Esophagus squamous epithelium (tissue), 4 donors: ENCODE results near the gene PIMREG.

Experiments
- CTCF ChIP-seq, 6 experiments: fragments of 450-650 bp in 4 of 6; fragments of 200-600 bp in 2 of 6; sonication (generic) in 2 of 6; IDR thresholded peaks; one replicate each; pipeline ENCODE4 v1.5.1; 2016 to 2019; ENCODE audit warnings: antibody characterized with exemption in 6 of 6, mild to moderate bottlenecking in 4 of 6, moderate library complexity in 4 of 6
- POLR2A ChIP-seq, 4 donors: fragments of 450-650 bp; IDR thresholded peaks; one replicate each; pipeline ENCODE4 v1.6.1; 2017; ENCODE audit warnings: antibody characterized with exemption in 4 of 4, mild to moderate bottlenecking in 4 of 4, moderate library complexity in 3 of 4

- no peak for TF ChIP-seq POLR2A (IDR thresholded peaks at IDR 0.05)
- TF ChIP-seq CTCF (IDR thresholded peaks at IDR 0.05), result peak in 4 of 6 experiments; percentile 19 to 58 (median 24)
Measured at GRCh38 chr17:6413065-6413464, 31.2 kb upstream of the PIMREG start.
